Uterus (tissue), 4 donors: Measurements from ENCODE around the gene WDR19. TPM values are rescaled to one million over a fixed set of nuclear protein-coding genes. Genes with fewer than 3 reads are reported as not detected.

Experiments
- DNase-seq, 2 donors: peaks; one replicate each; pipeline ENCODE4 v3.0.0-alpha.2; 2019 to 2020
- H3K27ac ChIP-seq, 2 donors: fragments of 200-600 bp; sonication (generic); 1 replicate in 1 of 2; 2 replicates in 1 of 2; pipeline ENCODE4 v1.5.1; 2016 to 2018
- H3K27me3 ChIP-seq, 2 donors: fragments of 200-600 bp; sonication (generic); one replicate each; pipeline ENCODE4 v1.5.1; 2018 to 2019; ENCODE audit warnings: control low read depth in 1 of 2
- H3K36me3 ChIP-seq, 2 donors: fragments of 200-600 bp; sonication (generic); one replicate each; pipeline ENCODE4 v1.5.1; 2019; ENCODE audit warnings: control low read depth in 1 of 2
- H3K4me1 ChIP-seq, 2 donors: fragments of 200-600 bp; sonication (generic); one replicate each; pipeline ENCODE4 v1.5.1; 2018 to 2019; ENCODE audit warnings: control low read depth in 1 of 2
- H3K4me3 ChIP-seq, 2 donors: fragments of 200-600 bp; sonication (generic); 1 replicate in 1 of 2; 2 replicates in 1 of 2; pipeline ENCODE4 v1.5.1; 2018 to 2019; ENCODE audit warnings: mild to moderate bottlenecking in 1 of 2
- H3K9me3 ChIP-seq, 2 donors: fragments of 200-600 bp; sonication (generic); one replicate each; pipeline ENCODE4 v1.5.1; 2019; ENCODE audit warnings: control low read depth in 1 of 2
- POLR2A ChIP-seq, 2 donors: fragments of 450-650 bp; IDR thresholded peaks; one replicate each; pipeline ENCODE4 v1.6.1; 2016; ENCODE audit warnings: antibody characterized with exemption in 2 of 2, mild to moderate bottlenecking in 1 of 2, moderate library complexity in 1 of 2
- intact Hi-C: fragments of 100-400 bp; cut with DNase I; formaldehyde crosslinking; loops from one replicate; pipeline ENCODE4 v1.15.1; 2023; ENCODE audit warnings: low total_unique reads
- total RNA-seq, 4 donors: library from RNA; depleted of rRNA in 3 of 4; stranded (reverse); fragments of >200 nt in 3 of 4; gene quantifications; one replicate each; pipeline versions ENCODE4 v1.1.0 to v1.2.4, GENCODE V29; 2014 to 2023
- TF ChIP-seq, protein P1 (sequence below), 4 experiments: fragments of 200-600 bp in 2 of 4; fragments of 450-650 bp in 2 of 4; sonication (generic) in 2 of 4; IDR thresholded peaks; one replicate each; pipeline ENCODE4 v1.5.1; 2016 to 2019; ENCODE audit warnings: antibody characterized with exemption in 4 of 4, mild to moderate bottlenecking in 2 of 4, moderate library complexity in 1 of 4
- donor health status: DM: yes; HTN: yes; CAD: no.

Gene WDR19
- total RNA-seq, 4 donors from 2014 or later, result 37.4 to 129 (median 74.0) TPM

DNA sequence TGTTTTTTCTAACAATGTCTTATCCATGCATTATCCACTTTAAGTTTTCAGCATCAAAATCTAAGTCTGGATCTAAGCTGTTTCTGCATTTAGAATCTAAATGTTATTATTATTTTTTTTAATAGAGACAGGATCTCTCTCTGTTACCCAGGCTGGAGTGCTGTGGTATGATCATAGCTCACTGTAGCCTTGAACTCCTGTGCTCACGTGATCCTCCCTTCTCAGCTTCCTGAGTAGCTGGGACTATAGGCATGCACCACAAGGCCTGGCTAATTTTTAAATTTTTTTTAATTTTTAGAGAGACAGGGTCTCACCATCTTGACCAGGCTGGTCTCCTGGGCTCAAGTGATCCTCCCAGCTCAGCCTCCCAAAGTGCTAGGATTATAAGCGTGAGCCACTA is 52.7 kb downstream of the WDR19 start:
- H3K27me3 ChIP-seq, result no peaks in the 10 kb centered on the region
- no peaks in the 10 kb centered on the region for H3K9me3 ChIP-seq
- no peak for DNase-seq
- intact Hi-C loops, result no loop called here
- H3K4me1 ChIP-seq, result no peaks in the 10 kb centered on the region
- H3K36me3 ChIP-seq, result no peaks in the 10 kb centered on the region
- H3K27ac ChIP-seq, result no peak overlapping the region
- no peak overlapping the region for H3K4me3 ChIP-seq
- TF ChIP-seq, protein P1, sequence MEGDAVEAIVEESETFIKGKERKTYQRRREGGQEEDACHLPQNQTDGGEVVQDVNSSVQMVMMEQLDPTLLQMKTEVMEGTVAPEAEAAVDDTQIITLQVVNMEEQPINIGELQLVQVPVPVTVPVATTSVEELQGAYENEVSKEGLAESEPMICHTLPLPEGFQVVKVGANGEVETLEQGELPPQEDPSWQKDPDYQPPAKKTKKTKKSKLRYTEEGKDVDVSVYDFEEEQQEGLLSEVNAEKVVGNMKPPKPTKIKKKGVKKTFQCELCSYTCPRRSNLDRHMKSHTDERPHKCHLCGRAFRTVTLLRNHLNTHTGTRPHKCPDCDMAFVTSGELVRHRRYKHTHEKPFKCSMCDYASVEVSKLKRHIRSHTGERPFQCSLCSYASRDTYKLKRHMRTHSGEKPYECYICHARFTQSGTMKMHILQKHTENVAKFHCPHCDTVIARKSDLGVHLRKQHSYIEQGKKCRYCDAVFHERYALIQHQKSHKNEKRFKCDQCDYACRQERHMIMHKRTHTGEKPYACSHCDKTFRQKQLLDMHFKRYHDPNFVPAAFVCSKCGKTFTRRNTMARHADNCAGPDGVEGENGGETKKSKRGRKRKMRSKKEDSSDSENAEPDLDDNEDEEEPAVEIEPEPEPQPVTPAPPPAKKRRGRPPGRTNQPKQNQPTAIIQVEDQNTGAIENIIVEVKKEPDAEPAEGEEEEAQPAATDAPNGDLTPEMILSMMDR (IDR thresholded peaks at IDR 0.05), result no peak
- TF ChIP-seq POLR2A (IDR thresholded peaks at IDR 0.05), result no peak

DNA sequence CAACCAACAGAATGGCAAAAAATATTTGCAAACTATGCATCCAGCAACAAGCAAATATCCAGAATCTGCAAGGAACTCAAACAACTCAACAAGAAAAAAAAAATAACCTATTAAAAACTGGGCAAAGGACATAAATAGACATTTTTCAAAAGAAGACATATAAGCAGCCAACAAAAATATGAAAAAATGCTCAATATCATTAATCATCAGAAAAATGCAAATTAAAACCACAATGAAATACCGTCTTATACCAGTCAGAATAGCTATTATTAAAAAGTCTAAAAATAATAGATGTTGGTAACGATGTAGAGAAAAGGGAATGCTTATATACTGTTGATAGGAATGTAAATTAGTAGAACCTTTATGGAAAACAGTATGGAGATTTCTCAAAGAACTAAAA is 53.4 kb downstream of the WDR19 start:
- TF ChIP-seq, protein P1 (IDR thresholded peaks at IDR 0.05), result no peak
- no peak for TF ChIP-seq POLR2A (IDR thresholded peaks at IDR 0.05)
- no peaks in the 10 kb centered on the region for H3K4me1 ChIP-seq
- no peaks in the 10 kb centered on the region for H3K36me3 ChIP-seq
- H3K27me3 ChIP-seq, result no peaks in the 10 kb centered on the region
- H3K4me3 ChIP-seq, result no peak overlapping the region
- intact Hi-C loops, result no loop called here
- H3K9me3 ChIP-seq, result no peaks in the 10 kb centered on the region
- no peak for DNase-seq
- no peak overlapping the region for H3K27ac ChIP-seq

DNA sequence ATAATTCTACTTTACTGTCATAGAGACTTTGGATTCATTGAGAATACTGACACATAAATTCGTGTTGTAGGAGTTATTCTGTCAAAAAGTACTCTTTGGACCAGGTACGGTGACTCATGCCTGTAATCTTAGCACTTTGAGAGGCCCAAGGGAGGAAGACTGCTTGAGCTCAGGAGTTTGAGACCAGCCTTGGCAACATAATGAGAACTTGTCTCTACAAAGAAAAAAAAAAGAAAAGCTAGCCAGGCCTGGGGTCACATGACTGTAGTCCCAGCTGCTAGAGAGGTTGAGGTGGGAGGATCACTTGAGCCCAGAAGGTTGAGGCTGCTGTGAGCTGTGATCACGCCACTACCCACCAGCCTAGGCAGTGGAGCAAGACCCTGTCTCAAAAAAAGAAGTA is 54.9 kb downstream of the WDR19 start:
- TF ChIP-seq POLR2A (IDR thresholded peaks at IDR 0.05), result no peak
- TF ChIP-seq, protein P1 (IDR thresholded peaks at IDR 0.05), result no peak
- no peaks in the 10 kb centered on the region for H3K36me3 ChIP-seq
- no peaks in the 10 kb centered on the region for H3K9me3 ChIP-seq
- no peaks in the 10 kb centered on the region for H3K4me1 ChIP-seq
- no peak for DNase-seq
- H3K4me3 ChIP-seq, result no peak overlapping the region
- H3K27ac ChIP-seq, result no peak overlapping the region
- intact Hi-C loops, result no loop called here
- no peaks in the 10 kb centered on the region for H3K27me3 ChIP-seq

DNA sequence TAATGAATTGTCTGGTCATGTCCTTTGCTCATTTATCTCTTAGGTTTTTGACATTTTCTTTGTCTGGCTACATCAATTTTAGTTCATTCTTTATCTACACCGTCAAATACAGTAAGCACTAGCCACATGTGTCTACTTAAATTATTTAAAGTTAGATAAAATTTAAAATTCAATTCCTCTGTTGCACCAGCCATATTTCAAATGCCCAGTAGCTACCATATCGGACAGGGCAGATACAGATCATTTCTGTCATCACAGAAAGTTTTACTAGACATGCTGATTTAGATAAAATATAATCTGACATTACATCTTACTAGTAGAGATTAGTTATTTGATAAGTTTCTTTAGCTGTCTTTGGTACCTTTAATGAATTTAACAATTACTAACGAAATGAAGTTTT is 61.1 kb downstream of the WDR19 start:
- intact Hi-C loops, result no loop called here
- Histone ChIP-seq H3K36me3 (no peaks in the 10 kb centered on the region), H3K27me3 (no peaks in the 10 kb centered on the region), H3K9me3 (no peaks in the 10 kb centered on the region), H3K4me1 (no peaks in the 10 kb centered on the region), H3K4me3 (no peak overlapping the region), H3K27ac (no peak overlapping the region)
- no peak for DNase-seq
- TF ChIP-seq, protein P1 (IDR thresholded peaks at IDR 0.05), result no peak
- no peak for TF ChIP-seq POLR2A (IDR thresholded peaks at IDR 0.05)

DNA sequence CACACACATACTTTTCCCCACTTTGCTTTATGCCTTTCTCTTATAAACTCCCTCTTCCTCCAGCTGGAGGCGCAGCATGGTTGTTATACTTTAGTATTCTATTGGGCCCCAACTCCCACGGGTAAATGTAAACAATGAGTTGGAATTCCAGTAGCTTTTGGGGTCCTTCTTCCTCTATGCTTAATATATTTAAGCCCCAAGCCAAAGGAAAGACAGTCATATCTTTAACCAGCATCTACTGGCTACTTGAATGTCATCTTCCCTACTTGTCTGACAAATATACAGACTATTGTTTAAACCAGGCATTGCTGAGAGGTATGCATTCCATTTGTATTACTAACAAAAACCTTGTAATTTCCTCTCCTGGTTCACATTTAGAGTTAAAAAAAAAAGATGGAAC is 72.9 kb downstream of the WDR19 start:
- no peaks in the 10 kb centered on the region for H3K36me3 ChIP-seq
- intact Hi-C loops, result no loop called here

More for the DNA sequence above, 72.9 kb downstream of the WDR19 start:
- TF ChIP-seq POLR2A (IDR thresholded peaks at IDR 0.05), result no peak
- TF ChIP-seq, protein P1 (IDR thresholded peaks at IDR 0.05), result no peak
- Histone ChIP-seq H3K4me3 (no peak overlapping the region), H3K9me3 (no peaks in the 10 kb centered on the region), H3K4me1 (no peaks in the 10 kb centered on the region), H3K27me3 (no peaks in the 10 kb centered on the region), H3K27ac (no peak overlapping the region)
- no peak for DNase-seq
